Calu3 (cell line): ENCODE results near the gene SYNE2. TPM values are rescaled to one million over a fixed set of nuclear protein-coding genes. Genes with fewer than 3 reads are reported as not detected.
A peak's percentile ranks its signal among the peaks of the same experiment; 100 is the strongest.

Experiments used
- BruUV-seq: library from RNA; stranded (reverse); fragments of 400-500 nt; replicated peaks from 2 replicates; lab custom pipeline; 2021; lab: Mats Ljungman, UMichigan
- CTCF ChIA-PET: fragments of 300-600 bp; sonication (Branson Sonifier 250); formaldehyde crosslinking; loops from one replicate; lab custom pipeline; 2022; ENCODE audit warnings: antibody characterized with exemption; lab: Charles Lee
- DNase-seq: peaks from one replicate; pipeline ENCODE4 v3.0.0; 2022
- H3K27ac Mint-ChIP-seq: one replicate; pipeline ENCODE4 v1.8.0; 2022; ENCODE audit warnings: mixed read lengths; ENCODE audit not compliant: unreplicated experiment
- H3K27me3 Mint-ChIP-seq: one replicate; pipeline ENCODE4 v1.8.0; 2022; ENCODE audit warnings: mixed read lengths; ENCODE audit not compliant: unreplicated experiment
- H3K36me3 Mint-ChIP-seq: one replicate; pipeline ENCODE4 v1.8.0; 2022; ENCODE audit warnings: mild to moderate bottlenecking, moderate library complexity, mixed read lengths; ENCODE audit not compliant: insufficient read depth, unreplicated experiment
- H3K4me1 Mint-ChIP-seq: one replicate; pipeline ENCODE4 v1.8.0; 2022; ENCODE audit warnings: mild to moderate bottlenecking, low read depth, mixed read lengths; ENCODE audit not compliant: unreplicated experiment
- H3K4me3 Mint-ChIP-seq: one replicate; pipeline ENCODE4 v1.8.0; 2022; ENCODE audit warnings: mild to moderate bottlenecking, low read depth, moderate library complexity, mixed read lengths; ENCODE audit not compliant: unreplicated experiment
- H3K9me3 Mint-ChIP-seq: one replicate; pipeline ENCODE4 v1.8.0; 2022; ENCODE audit warnings: low read depth, mixed read lengths; ENCODE audit not compliant: unreplicated experiment
- intact Hi-C: fragments of 100-400 bp; cut with micrococcal nuclease; formaldehyde crosslinking; loops from one replicate; pipeline ENCODE4 v1.10.0; 2022; ENCODE audit not compliant: unreplicated experiment
- total RNA-seq: library from RNA; stranded (reverse); gene quantifications from 2 replicates; pipeline ENCODE4 v1.2.3, GENCODE V29; 2022
- TF ChIP-seq, protein P1 (sequence below): fragments of 200-600 bp; IDR thresholded peaks from one replicate; pipeline ENCODE4 v1.8.0; 2022; ENCODE audit warnings: antibody characterized with exemption; ENCODE audit not compliant: unreplicated experiment

SYNE2 gene
- total RNA-seq, 1 experiment from 2014 or later = 171 TPM

DNA sequence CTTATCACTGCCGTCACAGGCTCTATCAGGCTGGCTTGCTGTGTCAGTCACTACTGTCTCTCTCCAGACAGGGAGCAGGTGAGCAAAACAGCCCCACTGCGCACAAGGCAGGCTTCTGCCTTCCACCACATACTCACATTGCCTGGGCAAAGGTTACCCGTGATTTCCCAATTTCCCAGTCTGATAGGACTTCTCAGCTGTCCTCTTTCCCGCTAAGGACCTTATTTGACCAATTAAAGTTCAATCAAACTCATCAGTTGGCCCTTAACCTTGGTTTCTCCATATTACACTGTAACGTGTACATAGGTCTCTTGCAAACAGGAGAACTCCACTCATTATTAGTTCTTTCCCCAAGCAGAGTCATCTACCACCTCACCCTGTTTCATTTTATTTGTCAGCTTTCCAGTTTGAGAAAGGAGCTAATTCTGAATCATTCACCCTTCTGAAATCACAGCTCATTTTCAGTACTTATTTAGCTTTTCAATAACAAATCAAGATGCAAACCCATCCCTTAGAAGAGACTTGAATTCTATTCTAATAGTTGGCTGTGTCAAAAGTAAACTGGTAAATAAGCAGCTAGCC is 270.5 kb downstream of the SYNE2 start:
- no peaks in the 10 kb centered on the region for H3K27me3 Mint-ChIP-seq
- H3K27ac Mint-ChIP-seq = peak overlapping the region; percentile 50
- intact Hi-C loops = no loop called here
- TF ChIP-seq, protein P1, sequence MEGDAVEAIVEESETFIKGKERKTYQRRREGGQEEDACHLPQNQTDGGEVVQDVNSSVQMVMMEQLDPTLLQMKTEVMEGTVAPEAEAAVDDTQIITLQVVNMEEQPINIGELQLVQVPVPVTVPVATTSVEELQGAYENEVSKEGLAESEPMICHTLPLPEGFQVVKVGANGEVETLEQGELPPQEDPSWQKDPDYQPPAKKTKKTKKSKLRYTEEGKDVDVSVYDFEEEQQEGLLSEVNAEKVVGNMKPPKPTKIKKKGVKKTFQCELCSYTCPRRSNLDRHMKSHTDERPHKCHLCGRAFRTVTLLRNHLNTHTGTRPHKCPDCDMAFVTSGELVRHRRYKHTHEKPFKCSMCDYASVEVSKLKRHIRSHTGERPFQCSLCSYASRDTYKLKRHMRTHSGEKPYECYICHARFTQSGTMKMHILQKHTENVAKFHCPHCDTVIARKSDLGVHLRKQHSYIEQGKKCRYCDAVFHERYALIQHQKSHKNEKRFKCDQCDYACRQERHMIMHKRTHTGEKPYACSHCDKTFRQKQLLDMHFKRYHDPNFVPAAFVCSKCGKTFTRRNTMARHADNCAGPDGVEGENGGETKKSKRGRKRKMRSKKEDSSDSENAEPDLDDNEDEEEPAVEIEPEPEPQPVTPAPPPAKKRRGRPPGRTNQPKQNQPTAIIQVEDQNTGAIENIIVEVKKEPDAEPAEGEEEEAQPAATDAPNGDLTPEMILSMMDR = no peak
- DNase-seq = no peak
- peaks cover 41% of the 10 kb centered on the region for H3K36me3 Mint-ChIP-seq
- BruUV-seq = no TSS peak
- H3K4me1 Mint-ChIP-seq = no peaks in the 10 kb centered on the region
- H3K4me3 Mint-ChIP-seq = no peak overlapping the region
- H3K9me3 Mint-ChIP-seq = no peaks in the 10 kb centered on the region
- CTCF ChIA-PET = interaction anchor here (0.7 kb wide), 2 partner anchors 48 to 200 kb away, joined by 4 read pairs; no protein-coding TSS in a partner anchor

DNA sequence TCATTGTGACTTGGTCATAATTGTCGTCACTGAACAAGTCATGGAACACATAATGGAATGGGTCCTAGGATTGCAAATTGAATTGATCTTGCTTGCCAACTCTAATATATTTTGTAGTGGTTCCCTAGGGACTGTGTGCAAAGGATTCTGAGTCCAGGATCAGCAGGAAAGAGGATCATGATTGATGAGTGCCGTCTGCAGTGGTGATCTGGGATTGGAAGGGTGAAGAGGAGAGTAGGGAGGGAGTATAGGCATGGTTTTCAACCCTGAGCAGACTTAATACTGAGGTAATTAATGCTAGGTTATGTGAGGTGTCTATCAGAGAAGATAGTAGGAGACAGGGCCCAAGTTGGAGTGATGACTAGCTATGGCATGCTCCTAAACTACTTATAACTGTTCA is 272.5 kb downstream of the SYNE2 start:
- DNase-seq = no peak
- H3K27ac Mint-ChIP-seq = no peak overlapping the region
- no peak overlapping the region for H3K4me3 Mint-ChIP-seq
- peaks cover 44% of the 10 kb centered on the region for H3K36me3 Mint-ChIP-seq
- intact Hi-C loops = no loop called here
- TF ChIP-seq, protein P1 = no peak
- H3K9me3 Mint-ChIP-seq = no peaks in the 10 kb centered on the region
- CTCF ChIA-PET = no interaction called here
- no peaks in the 10 kb centered on the region for H3K4me1 Mint-ChIP-seq
- H3K27me3 Mint-ChIP-seq = no peaks in the 10 kb centered on the region
- no TSS peak for BruUV-seq

DNA sequence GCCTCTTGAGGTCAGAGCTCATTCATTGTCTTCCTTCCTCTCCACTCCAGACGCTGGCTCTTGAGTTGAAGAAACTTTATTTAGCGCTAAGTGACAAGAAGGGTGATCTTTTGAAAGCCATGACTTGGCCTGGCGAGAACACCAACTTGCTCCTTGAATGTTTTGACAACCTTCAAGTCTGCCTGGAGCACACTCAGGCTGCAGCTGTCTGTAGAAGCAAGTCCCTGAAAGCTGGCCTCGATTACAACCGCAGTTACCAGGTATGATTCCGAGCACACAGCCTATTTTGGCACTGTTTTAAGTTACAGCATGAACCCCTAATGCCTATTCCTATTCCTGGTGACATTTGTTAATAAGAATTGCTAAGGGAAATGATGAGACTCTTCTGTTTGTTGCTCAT is 273.7 kb downstream of the SYNE2 start:
- H3K36me3 Mint-ChIP-seq = peaks cover 46% of the 10 kb centered on the region
- H3K27ac Mint-ChIP-seq = no peak overlapping the region
- BruUV-seq = no TSS peak
- TF ChIP-seq, protein P1 = no peak
- no peaks in the 10 kb centered on the region for H3K27me3 Mint-ChIP-seq
- CTCF ChIA-PET = no interaction called here
- no peaks in the 10 kb centered on the region for H3K4me1 Mint-ChIP-seq
- H3K9me3 Mint-ChIP-seq = no peaks in the 10 kb centered on the region
- no peak for DNase-seq
- intact Hi-C loops = no loop called here
- no peak overlapping the region for H3K4me3 Mint-ChIP-seq

DNA sequence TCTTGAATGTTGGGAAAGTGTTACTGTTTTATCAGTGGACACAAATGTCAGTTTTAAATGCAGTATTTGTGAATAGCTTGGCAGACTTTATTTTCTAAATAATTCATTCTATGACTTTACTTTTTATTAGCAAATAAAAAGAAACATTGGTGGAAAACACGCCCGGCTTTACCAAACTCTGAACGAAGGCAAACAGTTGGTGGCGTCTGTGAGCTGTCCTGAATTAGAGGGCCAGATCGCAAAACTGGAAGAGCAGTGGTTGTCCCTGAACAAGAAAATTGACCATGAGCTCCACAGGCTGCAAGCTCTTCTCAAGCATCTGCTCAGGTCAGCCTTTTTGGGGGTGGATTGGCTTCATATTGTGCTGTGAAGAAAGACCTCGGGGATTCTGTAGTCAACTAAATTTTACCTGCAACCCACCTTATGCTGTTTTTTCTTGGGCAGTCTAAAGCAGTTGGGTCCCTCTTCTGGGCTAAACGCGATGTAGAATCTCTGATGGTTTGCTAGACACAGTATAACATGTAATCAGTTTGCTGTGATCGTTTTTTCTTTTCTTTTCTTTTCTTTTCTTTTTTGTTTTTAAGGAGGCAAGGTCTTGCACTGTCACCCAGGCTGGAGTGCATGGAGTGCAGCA is 285.0 kb downstream of the SYNE2 start:
- CTCF ChIA-PET = no interaction called here
- Mint-ChIP-seq H3K27ac (no peak overlapping the region), H3K36me3 (peaks cover 17% of the 10 kb centered on the region), H3K4me1 (no peaks in the 10 kb centered on the region), H3K4me3 (no peak overlapping the region), H3K9me3 (no peaks in the 10 kb centered on the region), H3K27me3 (no peaks in the 10 kb centered on the region)
- DNase-seq = no peak
- intact Hi-C loops = no loop called here
- TF ChIP-seq, protein P1 = no peak
- BruUV-seq = no TSS peak
